Measurements from ENCODE around the gene SLC28A1.
A peak's percentile ranks its signal among the peaks of the same experiment; 100 is the strongest.

The SLC28A1 gene

GRCh38 chr15:84886211-84886983 is 1.9 kb downstream of the SLC28A1 start:
- no peak for DNase-seq

- no peak for DNase-seq
These were observed 2.5 kb downstream of the SLC28A1 start for GRCh38 chr15:84886984-84887299.

GRCh38 chr15:84887938-84888337 is 3.5 kb downstream of the SLC28A1 start:
- no peak for DNase-seq

GRCh38 chr15:84888639-84889038 is 4.2 kb downstream of the SLC28A1 start:
- no peak for DNase-seq

- no peak for DNase-seq
These were observed 5.0 kb downstream of the SLC28A1 start for GRCh38 chr15:84889313-84889990.

- DNase-seq, result peak in 1 of 2 experiments; percentile 3
These were observed 5.7 kb downstream of the SLC28A1 start for GRCh38 chr15:84889991-84890669.

DNA sequence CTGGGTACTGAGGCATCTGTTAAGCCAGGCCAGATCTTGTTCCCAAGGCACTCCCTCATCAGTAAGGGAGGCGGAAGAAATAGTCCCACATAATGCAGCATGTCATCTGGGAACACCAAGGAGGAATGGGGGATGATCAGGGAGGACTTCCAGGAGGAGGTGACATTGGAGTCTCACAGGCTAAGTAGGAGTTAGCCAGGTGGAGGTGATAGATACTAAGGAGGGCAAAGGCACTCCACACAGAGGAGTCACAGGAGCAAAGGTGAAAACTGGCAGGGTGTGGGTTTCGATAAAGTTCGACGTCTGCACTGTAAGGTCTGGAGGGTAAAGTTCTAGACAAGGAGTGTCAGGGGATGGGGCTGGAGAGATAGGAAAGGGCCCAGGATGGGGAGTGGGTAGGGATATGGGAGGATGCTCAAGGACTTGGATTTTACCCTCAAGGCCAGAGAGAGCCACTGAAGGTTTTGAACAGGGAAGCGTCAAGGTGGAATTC is 6.3 kb downstream of the SLC28A1 start:
- no peak for DNase-seq

GRCh38 chr15:84891339-84891738 is 6.9 kb downstream of the SLC28A1 start:
- DNase-seq, result no peak

DNA sequence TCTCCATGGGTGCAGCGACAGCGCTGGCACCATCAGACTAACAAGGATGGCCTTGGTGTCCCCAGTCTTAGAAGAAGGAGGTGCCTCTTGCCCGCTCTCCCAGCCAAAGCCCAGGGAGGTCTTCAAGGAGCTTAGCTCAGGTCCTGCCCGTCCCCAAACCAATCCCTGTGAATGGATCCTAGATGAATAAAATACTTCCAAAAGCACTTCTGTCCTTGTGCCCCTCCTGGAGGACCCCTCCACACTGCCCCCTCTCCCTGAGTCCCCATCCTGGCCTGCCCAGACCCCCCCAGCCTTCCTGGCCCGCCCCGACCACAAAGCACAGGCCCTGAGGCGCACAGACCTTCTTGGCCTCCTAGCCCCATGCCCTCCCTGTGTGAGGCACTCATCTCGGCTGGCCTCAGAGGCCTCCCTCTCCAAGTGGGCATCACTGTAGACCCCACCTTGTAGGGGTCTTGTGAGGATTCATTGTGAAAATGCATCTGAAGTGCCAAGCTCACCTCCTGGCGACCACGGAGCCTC is 8.4 kb downstream of the SLC28A1 start:
- no peak for DNase-seq

- no peak for DNase-seq
These were observed 9.1 kb downstream of the SLC28A1 start for GRCh38 chr15:84893607-84894006.

DNA sequence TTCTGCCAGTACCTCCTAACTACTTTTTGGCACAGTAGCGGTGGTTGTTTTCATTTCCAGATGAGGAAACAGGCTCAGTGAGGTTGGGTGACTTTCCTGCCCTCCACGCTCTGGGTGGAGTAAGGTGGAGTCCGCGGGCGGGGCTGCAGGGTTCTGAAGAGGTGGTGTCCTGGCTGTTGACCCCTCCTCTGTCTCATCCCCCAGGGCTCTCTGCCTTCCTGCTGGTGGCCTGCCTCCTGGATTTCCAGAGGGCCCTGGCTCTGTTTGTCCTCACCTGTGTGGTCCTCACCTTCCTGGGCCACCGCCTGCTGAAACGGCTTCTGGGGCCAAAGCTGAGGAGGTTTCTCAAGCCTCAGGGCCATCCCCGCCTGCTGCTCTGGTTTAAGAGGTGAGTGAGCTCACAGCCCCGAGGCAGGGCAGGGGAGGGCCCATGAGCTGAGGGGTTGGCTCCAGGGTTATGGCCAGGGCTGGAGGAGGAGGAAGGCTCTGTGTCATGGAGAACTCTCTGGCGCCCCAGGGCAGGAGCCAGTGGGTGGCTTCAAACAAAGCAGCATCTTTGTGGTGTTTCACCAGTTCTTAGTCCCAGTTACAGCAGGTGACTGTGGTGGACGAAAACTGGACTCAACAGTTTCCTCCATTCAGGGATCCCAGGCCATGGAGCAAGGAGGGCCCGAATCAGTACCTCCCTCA is 10.4 kb downstream of the SLC28A1 start:
- DNase-seq, result no peak

DNA sequence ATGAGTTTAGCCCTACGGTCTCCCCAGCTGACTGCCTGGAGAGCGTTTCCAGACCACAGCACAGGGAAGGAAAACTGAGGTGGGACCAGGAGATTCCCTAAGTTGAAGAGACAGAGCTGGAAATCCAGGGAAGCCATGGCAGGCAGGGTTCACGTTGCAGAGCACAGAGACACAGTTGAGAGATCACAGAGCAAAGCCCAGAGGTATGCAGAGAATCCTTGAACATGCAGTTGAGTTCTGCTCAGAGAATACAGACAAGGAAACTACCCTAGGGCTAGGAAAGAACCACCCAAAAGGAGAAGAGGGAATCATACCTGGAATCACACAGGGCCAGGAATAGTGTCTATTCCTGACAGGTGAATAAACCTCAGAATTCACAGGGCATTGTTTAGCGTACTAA is 14.3 kb downstream of the SLC28A1 start:
- no peak for DNase-seq

DNA sequence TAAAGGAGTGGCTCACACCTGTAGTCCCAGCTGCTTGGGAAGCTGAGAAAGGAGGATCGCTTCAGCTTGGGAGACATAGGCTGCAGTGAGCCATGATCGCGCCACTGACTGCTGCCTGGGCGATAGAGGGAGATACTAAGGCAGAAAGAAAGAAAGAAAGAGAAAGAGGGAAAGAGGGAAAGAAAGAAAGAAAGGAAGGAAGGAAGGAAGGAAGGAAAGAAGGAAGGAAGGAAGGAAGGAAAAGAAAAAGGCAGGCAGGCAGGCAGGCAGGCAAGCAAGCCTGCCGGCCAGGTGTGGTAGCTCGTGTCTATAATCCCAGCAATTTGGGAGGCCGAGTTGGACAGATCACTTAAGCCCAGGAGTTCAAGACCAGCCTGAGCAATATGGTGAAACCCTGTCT is 15.3 kb downstream of the SLC28A1 start:
- DNase-seq, result no peak

- DNase-seq, result no peak
These were observed 17.1 kb downstream of the SLC28A1 start for GRCh38 chr15:84901540-84901939.

GRCh38 chr15:84903751-84904150 is 19.3 kb downstream of the SLC28A1 start:
- DNase-seq, result no peak

DNA sequence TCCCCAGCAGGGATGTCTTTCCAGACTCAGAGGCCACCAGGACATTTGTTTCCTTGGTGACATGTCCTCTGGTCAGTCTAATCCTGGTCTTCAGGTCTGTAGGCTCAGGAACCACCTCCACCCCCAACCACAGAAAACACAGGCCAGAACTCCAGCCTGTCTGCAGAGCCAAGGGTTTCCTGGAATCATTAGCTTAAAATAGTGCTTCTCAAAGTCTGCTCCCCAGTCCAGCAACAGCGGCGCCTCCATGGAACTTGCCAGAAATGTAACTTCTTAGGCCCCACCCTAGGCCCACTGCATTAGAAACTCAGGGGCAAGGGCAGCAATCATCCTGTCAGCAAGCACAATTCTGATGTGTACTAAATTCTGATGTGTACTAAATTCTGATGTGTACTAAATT is 20.0 kb downstream of the SLC28A1 start:
- no peak for DNase-seq

DNA sequence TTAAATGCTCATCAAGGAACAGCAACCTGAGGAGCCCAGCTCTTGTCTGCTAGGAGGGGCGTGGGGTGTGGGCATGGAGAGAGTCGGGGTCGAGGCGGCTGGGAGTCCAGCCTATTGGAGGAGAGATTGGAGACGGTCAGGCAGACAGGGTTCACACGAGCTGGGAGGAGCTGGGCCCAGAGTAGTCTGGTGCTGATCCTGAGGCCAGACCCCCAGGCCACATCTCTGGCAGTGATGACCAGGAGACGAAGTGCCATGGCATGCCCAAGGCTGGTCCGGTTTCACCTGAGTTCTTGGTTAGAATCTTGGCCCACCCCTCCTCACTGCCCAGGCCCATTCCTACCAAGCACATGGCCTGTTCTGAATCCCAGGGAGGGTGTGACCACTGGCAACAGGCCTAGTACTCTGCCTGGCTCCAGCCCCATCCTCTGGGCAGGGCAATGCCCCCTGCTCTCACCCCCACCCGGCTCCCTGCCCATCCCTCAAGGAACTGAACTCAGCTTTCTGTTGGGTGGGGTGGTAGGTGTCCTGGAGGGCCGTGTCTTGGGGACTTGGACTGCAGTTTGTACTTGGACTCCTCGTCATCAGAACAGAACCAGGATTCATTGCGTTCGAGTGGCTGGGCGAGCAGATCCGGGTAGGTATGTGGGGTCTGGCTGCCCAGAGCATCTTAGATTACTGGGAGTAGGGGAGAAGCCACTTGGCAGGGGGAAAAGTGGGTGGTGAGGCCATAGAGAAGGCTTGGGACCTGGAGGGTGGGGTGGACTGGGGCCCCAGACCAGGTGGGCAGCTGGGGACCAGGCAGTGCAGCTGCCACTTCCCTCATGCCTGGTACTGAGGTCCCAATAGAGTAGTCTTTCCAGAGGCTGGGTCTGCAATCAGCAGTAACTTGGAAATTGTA is 20.8 kb downstream of the SLC28A1 start:
- no peak for DNase-seq

GRCh38 chr15:84907731-84908130 is 23.3 kb downstream of the SLC28A1 start:
- DNase-seq, result no peak

DNA sequence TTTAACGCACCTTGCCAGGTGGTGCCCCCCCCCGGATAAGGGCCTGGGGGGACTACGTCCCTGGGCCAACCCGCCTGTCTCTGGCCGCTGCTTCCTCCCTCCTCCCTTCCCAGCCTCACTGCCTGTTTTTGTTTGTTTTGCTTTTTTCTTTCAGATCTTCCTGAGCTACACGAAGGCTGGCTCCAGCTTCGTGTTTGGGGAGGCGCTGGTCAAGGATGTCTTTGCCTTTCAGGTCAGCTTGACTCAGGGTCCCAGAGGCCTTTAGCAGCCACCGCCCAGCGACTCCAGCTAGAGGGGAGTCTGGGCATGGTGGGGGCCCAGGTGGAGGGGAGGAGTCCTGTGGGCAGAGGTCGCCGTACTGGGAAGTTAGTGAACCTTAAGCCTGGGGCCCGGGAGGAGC is 24.1 kb downstream of the SLC28A1 start:
- no peak for DNase-seq

DNA sequence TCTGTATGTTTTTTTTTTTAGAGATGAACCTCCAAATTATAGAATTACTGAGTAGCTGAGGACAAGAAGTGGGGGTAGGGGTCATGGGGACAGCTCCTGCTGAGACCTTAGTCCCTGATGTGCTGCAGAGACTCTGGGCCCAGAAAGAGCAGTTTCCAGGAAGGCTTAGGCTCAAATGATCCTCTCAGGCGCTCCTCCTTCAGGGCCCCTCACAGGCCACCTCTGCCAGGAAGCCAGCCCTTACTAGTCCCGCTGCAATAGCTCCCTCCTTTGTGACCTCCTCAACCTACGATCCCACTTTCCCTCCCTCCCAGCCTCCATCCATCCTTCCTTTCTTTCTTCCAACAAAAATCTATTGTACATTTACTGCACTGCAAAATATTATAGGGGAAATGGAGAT is 24.6 kb downstream of the SLC28A1 start:
- no peak for DNase-seq

DNA sequence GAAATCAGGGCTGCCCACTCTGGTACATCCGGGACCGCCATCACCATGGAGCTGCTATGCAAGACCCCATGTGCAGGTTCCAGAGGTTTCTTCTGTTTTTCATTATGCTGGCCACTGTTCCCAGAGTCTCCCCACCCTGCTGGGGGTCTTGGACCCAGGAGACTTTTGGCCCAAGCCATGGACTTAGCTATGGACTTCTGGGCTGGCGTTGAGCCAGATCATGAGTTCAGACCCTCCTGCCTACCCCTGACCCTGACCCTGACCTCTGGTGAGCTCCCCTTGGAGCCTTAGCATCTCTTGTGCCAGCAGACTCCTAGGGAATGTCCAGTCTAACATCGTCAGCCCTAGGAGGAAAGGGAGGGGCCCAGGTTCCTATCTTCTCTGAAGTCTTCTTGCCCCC is 25.3 kb downstream of the SLC28A1 start:
- no peak for DNase-seq
